ENCODE data around the gene DNAJB2. TPM values are rescaled to one million over a fixed set of nuclear protein-coding genes. Genes with fewer than 3 reads are reported as not detected.

DNAJB2 gene
- polyA plus RNA-seq, 2 of the 4 experiments (the other 2 are of a cell fraction), result 31.0 to 53.7 TPM

GRCh38 chr2:219272995-219273394, 6.2 kb upstream of the DNAJB2 start:
- CTCF ChIA-PET, result interaction anchor here (0.6 to 16.2 kb wide), 6 partner anchors 12 to 93 kb away, joined by 3 to 540 read pairs (median 8); partner anchors contain the start of genes GLB1L, STK16, TUBA4A and TUBA4B

DNA sequence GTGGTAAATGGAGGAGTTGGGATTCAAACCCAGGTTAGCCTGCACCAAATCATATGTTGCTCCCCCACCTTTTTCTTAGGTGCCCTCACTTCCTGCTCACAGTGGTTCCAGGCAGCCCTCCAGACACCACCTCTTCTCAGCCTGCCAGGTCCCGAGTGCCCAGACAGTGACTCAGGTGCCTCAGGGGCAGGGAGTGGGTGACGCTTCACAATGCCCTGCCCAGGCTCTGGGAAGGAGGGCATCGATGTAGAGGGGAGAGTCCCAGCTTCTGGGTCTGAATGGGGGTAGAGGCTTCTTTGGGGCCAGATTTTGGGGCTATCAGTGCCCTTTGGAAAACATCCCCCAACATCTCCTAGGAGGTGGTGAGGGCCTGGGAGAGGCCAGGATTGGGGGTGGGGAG, 5.2 kb upstream of the DNAJB2 start:
- H3K27ac ChIP-seq, result peak overlapping the region; percentile 96 to 99
- WGBS (ENCODE audit: missing lambda C conversion rate), result 0% methylated on average over 3 of the region's 3 CpGs
- TF ChIP-seq TP53 (CRISPR knock-in tag; IDR thresholded peaks at IDR 0.05) (no peak), CHD2 (IDR thresholded peaks at IDR 0.05; ENCODE audit: low read length, partially characterized antibody) (peak; percentile 29), RAD21 (conservative IDR thresholded peaks at IDR 0.05 in 1 of 2, IDR thresholded peaks at IDR 0.05 in 1 of 2) (peak in 1 of 2 experiments; percentile 10; a peak in 1 of 5 replicates), CEBPB (IDR thresholded peaks at IDR 0.05) (peak in 1 of 2 experiments; percentile 23; a peak in 1 of 4 replicates), EP300 (IDR thresholded peaks at IDR 0.05) (peak; percentile 73 to 77; a peak in 3 of 5 replicates), JUNB (IDR thresholded peaks at IDR 0.05) (peak; percentile 70), NR3C1 (IDR thresholded peaks at IDR 0.05) (no peak), JUN (IDR thresholded peaks at IDR 0.05) (peak; percentile 17 to 56; a peak in 2 of 5 replicates), MAZ (IDR thresholded peaks at IDR 0.05; ENCODE audit: borderline replicate concordance, low read depth, low read length) (no peak), HDAC2 (IDR thresholded peaks at IDR 0.05) (no peak), GATA3 (IDR thresholded peaks at IDR 0.05; ENCODE audit: borderline replicate concordance) (peak; percentile 78; the same call in 1 of the 2 replicates), RNF2 (IDR thresholded peaks at IDR 0.05; ENCODE audit: borderline replicate concordance, low read depth) (no peak), HOXB5 (CRISPR knock-in tag; IDR thresholded peaks at IDR 0.05) (no peak), FOSL2 (IDR thresholded peaks at IDR 0.05) (peak; percentile 70), FOSL2 (CRISPR knock-in tag; IDR thresholded peaks at IDR 0.05) (peak; percentile 94), RARB (CRISPR knock-in tag; IDR thresholded peaks at IDR 0.05) (no peak), SMC3 (IDR thresholded peaks at IDR 0.05) (0 out of 3 replicates have a peak, but pooled peaks have one; percentile 10)
- TF ChIP-seq, protein P1, sequence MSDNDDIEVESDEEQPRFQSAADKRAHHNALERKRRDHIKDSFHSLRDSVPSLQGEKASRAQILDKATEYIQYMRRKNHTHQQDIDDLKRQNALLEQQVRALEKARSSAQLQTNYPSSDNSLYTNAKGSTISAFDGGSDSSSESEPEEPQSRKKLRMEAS (IDR thresholded peaks at IDR 0.05), result peak; percentile 75; the same call in 1 of the 2 replicates
- TF ChIP-seq, protein P2, sequence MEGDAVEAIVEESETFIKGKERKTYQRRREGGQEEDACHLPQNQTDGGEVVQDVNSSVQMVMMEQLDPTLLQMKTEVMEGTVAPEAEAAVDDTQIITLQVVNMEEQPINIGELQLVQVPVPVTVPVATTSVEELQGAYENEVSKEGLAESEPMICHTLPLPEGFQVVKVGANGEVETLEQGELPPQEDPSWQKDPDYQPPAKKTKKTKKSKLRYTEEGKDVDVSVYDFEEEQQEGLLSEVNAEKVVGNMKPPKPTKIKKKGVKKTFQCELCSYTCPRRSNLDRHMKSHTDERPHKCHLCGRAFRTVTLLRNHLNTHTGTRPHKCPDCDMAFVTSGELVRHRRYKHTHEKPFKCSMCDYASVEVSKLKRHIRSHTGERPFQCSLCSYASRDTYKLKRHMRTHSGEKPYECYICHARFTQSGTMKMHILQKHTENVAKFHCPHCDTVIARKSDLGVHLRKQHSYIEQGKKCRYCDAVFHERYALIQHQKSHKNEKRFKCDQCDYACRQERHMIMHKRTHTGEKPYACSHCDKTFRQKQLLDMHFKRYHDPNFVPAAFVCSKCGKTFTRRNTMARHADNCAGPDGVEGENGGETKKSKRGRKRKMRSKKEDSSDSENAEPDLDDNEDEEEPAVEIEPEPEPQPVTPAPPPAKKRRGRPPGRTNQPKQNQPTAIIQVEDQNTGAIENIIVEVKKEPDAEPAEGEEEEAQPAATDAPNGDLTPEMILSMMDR (IDR thresholded peaks at IDR 0.05), result no peak
- TF ChIP-seq, protein P3, sequence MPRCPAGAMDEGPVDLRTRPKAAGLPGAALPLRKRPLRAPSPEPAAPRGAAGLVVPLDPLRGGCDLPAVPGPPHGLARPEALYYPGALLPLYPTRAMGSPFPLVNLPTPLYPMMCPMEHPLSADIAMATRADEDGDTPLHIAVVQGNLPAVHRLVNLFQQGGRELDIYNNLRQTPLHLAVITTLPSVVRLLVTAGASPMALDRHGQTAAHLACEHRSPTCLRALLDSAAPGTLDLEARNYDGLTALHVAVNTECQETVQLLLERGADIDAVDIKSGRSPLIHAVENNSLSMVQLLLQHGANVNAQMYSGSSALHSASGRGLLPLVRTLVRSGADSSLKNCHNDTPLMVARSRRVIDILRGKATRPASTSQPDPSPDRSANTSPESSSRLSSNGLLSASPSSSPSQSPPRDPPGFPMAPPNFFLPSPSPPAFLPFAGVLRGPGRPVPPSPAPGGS (IDR thresholded peaks at IDR 0.05), result 0 out of 3 replicates have a peak, but pooled peaks have one; percentile 47
- H3K4me1 ChIP-seq, result peaks cover 83% of the 10 kb centered on the region
- DNase-seq (ENCODE audit: low read depth in 1 of 2, low spot score in 1 of 2) (peak; percentile 89 to 95), ATAC-seq (peak; percentile 84 to 86), FAIRE-seq (peak; percentile 32)
- POLR2A ChIA-PET, result interaction anchor here (0.6 to 2.8 kb wide), 13 partner anchors 9 to 114 kb away, joined by 3 to 65 read pairs (median 7); partner anchors contain the start of genes ABCB6, ANKZF1, ATG9A and CNPPD1
- no peaks in the 10 kb centered on the region for H3K9me3 ChIP-seq
- CTCF ChIA-PET, result interaction anchor here (0.8 to 16.2 kb wide), 14 partner anchors 11 to 293 kb away, joined by 3 to 540 read pairs (median 6); partner anchors contain the start of genes ABCB6, ANKZF1, ATG9A and CNPPD1
- H3K4me2 ChIP-seq, result peak overlapping the region; percentile 95
- peak overlapping the region; percentile 29 for H3K4me3 ChIP-seq

More at GRCh38 chr2:219272995-219273394, 6.2 kb upstream of the DNAJB2 start:
- Histone ChIP-seq H3K4me2 (peak overlapping the region; percentile 95), H3K4me3 (no peak overlapping the region), H3K27ac (peak overlapping the region; percentile 96 to 99), H3K4me1 (peaks cover 75% of the 10 kb centered on the region), H3K9me3 (no peaks in the 10 kb centered on the region)
- DNase-seq (ENCODE audit: low read depth in 1 of 2, low spot score in 1 of 2) (peak in 1 of 2 experiments; percentile 85), ATAC-seq (peak in 1 of 2 experiments; percentile 18; a peak in 2 of 6 replicates), FAIRE-seq (no peak)
- POLR2A ChIA-PET, result interaction anchor here (0.7 to 2.8 kb wide), 6 partner anchors 8 to 55 kb away, joined by 3 to 65 read pairs (median 16); partner anchors contain the start of genes ABCB6, GLB1L, STK16 and TUBA4A
- TF ChIP-seq, protein P1 (IDR thresholded peaks at IDR 0.05), result peak; percentile 72; the same call in 1 of the 2 replicates
- TF ChIP-seq JUN (IDR thresholded peaks at IDR 0.05), result peak in 1 of 2 experiments; percentile 38; a peak in 2 of 5 replicates
- no peak for TF ChIP-seq TFCP2L1 (CRISPR knock-in tag; IDR thresholded peaks at IDR 0.05)
- 0 out of 4 replicates have a peak, but pooled peaks of 1 of the 2 experiments have one; percentile 28 for TF ChIP-seq CEBPB (IDR thresholded peaks at IDR 0.05)
- no peak for TF ChIP-seq ZFP36 (IDR thresholded peaks at IDR 0.05; ENCODE audit: borderline replicate concordance, partially characterized antibody)
- TF ChIP-seq GATA3 (IDR thresholded peaks at IDR 0.05; ENCODE audit: borderline replicate concordance), result peak; percentile 76; the same call in 1 of the 2 replicates
- peak; percentile 25 to 59; a peak in 2 of 5 replicates for TF ChIP-seq EP300 (IDR thresholded peaks at IDR 0.05)
- peak; percentile 65 for TF ChIP-seq FOSL2 (IDR thresholded peaks at IDR 0.05)
- TF ChIP-seq FOSL2 (CRISPR knock-in tag; IDR thresholded peaks at IDR 0.05), result peak; percentile 95
- peak; percentile 52 for TF ChIP-seq JUNB (IDR thresholded peaks at IDR 0.05)
- TF ChIP-seq PBX3 (IDR thresholded peaks at IDR 0.05), result no peak
- TF ChIP-seq PHF8 (IDR thresholded peaks at IDR 0.05; ENCODE audit: borderline replicate concordance, low read depth), result no peak
- 22% methylated on average over 2 of the region's 2 CpGs for whole genome bisulfite sequencing (ENCODE audit: missing lambda C conversion rate)

Data from A549 (cell line).